HG03139 (cell line): ENCODE measurements around the gene SEMA6A.

Experiments
- ATAC-seq: cut with Tn5 transposase; IDR thresholded peaks from one replicate; pipeline ENCODE4 v1.9.1; 2021; ENCODE audit not compliant: unreplicated experiment

Gene SEMA6A

DNA sequence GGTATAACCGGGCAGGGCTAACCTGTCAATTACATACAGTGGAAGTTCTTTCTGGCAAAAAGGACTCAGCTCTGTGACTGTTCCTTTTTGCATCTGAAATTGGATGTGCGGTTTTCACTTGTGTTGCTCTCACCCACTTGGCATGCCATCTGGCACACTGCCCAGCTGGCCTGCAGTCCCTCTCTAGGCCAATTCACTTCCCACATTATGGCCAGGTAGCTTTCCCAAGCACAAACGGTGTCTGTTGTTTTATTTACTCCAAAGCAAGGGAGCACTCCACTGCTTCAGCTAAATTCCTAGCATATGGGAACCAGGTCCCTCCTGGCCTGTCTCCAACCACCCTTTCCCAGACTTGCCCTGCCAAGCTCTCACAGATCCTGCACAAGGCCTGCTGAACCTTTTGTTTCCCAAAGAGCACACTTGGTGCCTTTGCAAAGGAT, 132.5 kb downstream of the SEMA6A start:
- ATAC-seq, result no peak

GRCh38 chr5:116441223-116441622, 133.4 kb downstream of the SEMA6A start:
- no peak for ATAC-seq

DNA sequence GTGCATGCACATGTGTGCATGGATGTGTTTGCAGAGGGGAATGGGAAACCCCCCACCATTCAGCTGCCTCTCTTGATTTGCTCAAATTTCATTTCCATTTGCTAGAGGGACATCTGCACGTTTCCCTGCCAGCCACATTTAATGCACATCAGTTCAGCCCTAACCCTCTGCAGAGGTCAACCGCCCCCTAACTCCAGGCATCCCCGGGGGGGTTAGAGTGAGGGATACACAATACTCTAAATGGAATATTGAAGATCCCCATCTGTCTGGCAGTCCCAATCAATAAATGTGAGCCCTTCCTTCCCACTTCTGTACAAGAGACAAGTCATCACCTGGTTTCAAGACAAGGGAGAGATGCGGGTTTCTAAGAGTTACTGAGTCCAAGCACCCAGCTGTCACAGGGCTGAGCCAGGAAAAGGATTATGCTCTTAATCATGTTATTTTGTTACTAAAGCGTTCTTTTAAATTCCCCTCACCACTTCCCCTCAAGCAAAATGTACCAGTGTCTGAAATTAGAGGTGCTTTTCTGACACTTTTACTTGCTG, 134.1 kb downstream of the SEMA6A start:
- no peak for ATAC-seq

DNA sequence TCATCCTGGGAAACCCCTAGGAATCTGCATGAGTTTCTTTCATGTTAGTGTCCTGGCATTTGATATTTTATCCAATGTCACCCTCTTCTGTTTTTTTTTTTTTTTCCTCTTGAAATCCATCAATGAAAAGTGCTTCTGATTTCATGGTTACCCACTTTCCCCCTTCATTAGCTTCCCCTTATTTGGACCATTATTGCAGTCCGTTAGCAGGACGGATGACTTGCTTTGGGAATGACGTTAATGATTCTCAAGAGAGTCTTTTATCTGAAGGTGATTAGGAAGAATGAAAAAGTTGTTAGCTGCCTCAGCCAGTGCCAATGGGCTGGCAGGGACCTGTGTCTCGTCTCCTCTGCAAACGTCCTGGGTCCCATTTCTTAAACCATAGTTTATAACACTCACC, 134.7 kb downstream of the SEMA6A start:
- ATAC-seq, result no peak

DNA sequence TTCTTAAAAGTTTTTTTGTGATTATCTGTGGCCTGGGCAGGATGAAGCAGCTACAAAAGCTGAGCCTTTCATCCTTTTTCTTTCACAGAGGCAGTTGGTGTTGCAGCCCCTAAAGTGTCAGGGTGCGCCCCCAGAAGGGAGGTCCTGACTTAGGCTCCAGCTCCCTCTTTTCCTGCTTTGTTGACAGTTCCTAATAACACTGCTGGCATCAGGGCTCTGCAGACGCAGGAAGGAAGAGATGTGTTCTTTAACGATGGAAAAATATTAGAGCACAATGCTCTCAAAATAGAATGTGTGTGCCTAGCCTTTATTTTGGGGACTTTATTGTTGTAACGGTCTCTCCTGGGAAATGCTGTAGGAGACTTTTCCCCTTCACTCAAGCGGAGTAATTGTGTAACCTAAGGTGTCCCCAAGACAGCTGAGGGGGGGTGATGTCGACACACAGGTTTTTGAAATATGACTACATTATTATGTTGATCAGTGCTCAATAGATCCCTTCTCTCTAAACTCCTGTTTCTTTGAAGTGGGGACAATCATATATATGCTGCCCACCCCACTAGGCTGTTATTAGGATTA, 135.6 kb downstream of the SEMA6A start:
- no peak for ATAC-seq

GRCh38 chr5:116437922-116438578, 136.6 kb downstream of the SEMA6A start:
- ATAC-seq, result no peak

- no peak for ATAC-seq
Measured at GRCh38 chr5:116437351-116437705, 137.3 kb downstream of the SEMA6A start.

DNA sequence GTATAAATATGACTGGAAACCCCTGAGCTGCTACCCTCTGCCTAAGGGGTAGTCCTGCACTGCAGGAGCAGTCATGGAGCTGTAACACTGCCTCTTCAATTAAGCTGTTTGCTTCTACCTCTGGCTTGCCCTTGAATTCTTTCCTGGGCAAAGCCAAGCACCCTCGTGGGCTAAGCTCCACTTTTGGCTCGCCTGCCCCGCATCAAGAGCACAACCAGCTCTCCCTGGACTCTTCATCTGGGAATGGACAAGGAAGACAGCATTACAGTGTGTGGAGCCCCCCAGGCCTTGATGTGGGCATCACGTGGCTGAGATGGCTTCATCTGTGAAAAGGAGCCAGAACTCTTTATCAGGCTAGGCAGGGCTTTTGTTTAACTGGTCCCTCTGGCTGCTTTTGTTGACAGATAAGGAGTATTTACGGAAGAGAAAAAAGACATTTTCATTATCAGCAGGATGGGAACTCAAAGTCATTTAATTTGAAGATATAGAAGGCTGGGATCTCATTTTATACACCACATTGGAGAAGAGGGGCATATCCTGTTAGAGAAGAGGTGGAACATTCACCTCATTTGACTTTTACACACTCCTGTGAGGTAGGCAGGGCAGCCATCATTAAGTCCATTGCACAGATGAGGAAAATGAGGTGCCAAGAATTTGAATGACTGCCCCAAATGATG, 137.8 kb downstream of the SEMA6A start:
- no peak for ATAC-seq

DNA sequence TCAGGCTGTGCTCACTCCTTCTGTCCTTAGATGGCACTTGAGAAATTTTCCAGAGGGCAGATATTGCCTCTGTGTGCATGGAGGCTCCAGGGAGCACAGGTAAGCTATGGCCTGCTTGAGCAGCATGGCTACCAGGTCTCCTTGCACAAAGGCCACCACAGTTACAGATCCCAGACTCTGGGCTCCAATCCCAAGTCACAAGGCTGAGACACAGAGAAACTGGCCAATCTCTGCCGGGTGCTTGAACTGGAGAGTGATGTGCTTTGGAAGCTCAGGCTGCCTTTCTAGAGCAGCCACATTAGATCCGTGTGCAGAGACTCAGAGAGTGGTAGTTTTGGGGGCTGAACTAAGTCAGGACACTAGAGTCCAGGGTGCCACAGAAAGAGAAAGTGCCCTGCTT, 145.7 kb downstream of the SEMA6A start:
- ATAC-seq, result no peak

- no peak for ATAC-seq
Measured at GRCh38 chr5:116428413-116428812, 146.2 kb downstream of the SEMA6A start.

GRCh38 chr5:116424951-116425350, 149.7 kb downstream of the SEMA6A start:
- no peak for ATAC-seq

- ATAC-seq, result no peak
Measured at GRCh38 chr5:116424258-116424615, 150.4 kb downstream of the SEMA6A start.

DNA sequence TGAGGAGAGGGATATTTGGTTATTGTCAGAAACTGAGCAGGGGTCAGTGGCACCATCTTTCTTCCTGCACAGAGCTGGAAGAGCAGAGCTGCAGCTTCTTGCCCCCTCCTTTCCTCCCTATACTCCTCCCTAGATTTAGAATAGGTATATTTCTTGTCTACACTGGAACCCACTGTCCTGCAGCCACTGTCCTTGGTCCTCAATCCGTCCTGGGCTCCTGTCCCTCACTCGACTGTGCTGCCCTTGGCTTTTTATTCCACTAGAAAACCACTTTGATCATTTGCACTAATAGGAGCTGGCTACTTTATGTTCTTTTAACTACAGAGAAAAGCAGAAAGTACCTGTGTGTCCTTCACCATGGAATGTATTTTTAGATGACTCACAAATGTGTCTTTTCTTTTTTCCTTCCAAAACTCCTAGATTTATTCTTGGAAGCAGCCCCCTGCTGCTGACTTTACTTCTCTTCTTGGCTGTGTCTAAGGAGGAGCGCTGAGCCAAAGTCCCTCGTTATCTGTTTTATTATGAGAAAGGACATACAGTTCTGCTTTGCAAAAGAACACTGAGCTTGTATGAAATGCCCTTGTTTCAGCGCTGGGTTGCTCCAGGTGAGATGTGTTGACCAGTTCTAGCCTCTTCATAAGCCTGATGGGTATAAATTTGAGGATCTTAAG, 150.9 kb downstream of the SEMA6A start:
- ATAC-seq, result no peak

DNA sequence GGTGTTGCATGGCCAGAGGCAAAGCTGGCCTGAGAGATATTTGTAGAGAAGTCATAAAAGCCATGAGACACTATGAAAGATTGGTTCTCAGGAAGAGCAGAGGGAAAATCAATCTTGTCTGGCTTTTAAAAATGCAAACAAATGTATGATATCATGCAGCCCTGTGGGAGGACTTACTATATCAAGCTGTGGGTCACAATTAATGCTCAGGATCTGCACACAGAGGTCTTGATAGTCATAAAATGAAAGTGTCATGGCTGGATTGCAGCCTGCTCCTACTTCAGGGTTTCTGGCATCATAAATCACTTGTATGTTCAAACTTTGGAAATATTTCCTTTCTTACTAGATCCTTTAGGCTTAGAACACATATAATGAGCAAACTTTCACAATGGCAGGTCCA, 151.5 kb downstream of the SEMA6A start:
- ATAC-seq, result no peak

GRCh38 chr5:116421080-116421629, 153.5 kb downstream of the SEMA6A start:
- ATAC-seq, result no peak

DNA sequence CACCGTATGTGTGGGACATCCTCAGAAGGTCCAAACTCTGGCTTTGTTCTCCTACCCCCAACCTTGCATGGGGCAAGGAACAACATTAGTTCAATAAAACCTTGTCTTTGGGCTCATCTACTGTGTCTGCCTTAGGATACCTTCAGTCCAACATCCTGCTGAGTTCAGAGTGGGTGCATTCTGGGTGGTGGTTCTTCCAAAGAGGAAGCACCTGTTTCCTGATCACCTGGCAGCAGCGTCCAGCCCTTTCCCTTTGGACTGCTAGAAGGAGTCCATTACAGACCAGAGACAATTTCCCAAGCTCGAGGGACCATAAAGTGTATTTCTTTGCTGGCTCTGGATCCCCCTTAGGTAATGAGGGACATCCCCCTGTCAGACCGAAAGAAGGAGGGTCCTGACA, 154.1 kb downstream of the SEMA6A start:
- ATAC-seq, result no peak

- ATAC-seq, result no peak
Measured at GRCh38 chr5:116419258-116419657, 155.4 kb downstream of the SEMA6A start.

DNA sequence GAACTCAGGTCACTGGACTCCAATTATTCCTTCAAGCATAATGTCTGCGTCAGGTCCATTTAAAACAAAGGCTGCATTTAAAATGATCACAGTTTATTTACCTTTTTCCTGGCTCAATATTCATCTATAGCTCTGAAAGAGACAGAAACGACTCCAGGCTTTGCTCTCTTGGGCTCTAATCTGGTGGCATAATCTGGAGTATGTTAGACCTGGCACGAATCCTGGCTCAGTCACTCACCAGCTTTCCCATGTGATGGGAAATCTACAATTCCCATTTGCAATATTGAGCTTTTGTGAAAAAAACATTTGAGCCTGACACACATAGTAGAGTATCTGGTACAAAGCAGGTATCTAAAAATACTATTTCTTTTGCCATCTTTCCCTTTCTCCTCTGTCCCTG, 155.8 kb downstream of the SEMA6A start:
- no peak for ATAC-seq

DNA sequence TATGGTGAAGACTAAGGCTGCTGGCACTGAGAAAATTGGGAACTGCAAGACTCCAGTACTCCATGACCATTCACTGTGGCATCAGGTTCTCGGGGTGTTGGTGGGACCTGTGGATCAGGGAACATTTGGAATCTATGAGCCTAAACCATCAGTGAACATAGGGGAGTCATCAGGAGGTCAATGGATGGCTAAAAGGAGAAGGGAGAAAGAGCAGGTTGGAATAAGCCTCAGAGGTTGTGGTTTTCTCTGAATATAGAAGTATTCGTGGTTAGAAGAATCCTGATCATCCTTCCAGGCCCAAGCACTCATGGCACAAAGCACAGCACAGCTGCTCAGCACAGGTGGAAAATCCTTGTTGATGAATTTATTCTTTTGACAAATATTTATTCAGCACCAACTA, 156.6 kb downstream of the SEMA6A start:
- no peak for ATAC-seq

DNA sequence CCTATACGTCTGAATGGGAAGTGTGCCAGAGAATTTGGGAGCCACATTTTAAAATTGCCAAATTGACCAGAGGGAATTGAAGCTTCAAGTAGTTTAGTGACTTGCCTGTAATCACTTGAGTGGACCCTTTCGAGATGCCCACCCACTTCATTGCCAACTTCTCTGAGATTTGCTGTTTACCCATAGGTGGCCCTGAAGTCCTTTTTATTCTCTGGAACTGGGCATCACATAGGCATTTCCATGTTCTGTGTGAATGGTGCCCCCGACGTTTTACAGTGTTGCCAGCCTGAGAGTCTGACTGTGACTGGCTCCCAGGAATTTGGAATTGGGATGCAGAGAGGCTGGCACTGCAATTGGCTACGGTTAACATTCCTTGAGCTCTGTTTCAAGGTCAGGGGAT, 158.6 kb downstream of the SEMA6A start:
- ATAC-seq, result no peak

GRCh38 chr5:116415182-116415581, 159.4 kb downstream of the SEMA6A start:
- ATAC-seq, result no peak
